GM21825 (cell line): Measurements from ENCODE around the gene SERPINB7.

Experiments used
- ATAC-seq: cut with Tn5 transposase; IDR thresholded peaks from one replicate; pipeline ENCODE4 v1.9.1; 2021; ENCODE audit warnings: mild to moderate bottlenecking, moderate library complexity; ENCODE audit not compliant: unreplicated experiment

Gene SERPINB7

DNA sequence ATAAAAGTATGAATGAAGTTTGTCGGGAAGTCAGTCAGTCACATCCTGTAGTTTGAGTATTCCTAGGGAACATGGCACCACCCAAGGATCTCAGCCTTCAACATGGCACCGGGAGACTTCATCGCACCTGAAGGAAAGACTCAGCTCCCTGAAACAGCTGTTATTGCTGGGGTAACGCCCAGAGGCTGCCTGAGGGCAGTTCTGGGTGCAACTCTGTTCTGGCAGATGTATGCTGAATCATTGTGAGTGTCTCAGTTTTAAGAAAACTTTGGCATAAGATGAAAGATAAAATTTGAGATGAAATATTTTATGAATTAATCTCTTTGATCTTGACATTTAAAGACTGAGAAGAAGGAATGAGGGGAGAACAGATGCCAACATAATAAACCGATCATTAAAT, 62.4 kb downstream of the SERPINB7 start:
- no peak for ATAC-seq

DNA sequence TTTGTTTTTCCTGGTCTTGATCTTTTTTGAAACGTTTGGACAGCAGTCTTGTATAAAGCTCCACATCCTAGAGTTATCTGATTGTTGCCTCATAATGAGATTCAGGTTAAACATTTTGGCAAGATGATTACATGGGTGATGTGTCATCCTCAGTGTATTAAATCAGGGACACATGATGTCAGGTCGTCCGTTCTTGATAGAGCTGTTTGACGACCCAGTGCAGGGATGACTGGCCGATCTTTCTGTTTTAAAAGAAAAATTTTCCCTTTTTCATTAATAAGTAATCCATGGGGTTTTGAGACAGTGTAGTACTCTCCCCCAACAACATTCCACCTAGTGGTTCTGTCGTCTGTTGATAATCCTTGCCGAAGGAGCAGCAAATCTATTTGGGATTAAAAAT, 67.8 kb downstream of the SERPINB7 start:
- ATAC-seq = no peak

DNA sequence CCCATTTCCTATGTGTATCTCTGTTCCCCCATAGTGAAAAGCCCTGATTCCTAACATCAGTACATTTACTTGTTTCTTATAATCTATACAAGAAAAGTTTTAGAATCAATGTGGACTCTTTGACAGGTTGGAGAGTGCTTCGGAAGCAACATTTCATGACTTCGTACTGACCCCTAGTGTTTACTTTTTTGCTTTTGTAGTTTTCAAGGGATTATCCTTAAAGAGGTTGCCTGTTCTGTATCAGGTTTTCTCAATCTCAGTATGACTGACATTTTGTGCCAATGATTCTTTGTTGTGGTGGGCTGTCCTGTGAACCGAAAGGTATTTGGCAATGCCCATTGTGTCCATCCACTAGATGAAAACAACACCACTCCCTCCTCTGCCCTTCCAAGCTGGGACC, 69.0 kb downstream of the SERPINB7 start:
- ATAC-seq = peak; percentile 51

DNA sequence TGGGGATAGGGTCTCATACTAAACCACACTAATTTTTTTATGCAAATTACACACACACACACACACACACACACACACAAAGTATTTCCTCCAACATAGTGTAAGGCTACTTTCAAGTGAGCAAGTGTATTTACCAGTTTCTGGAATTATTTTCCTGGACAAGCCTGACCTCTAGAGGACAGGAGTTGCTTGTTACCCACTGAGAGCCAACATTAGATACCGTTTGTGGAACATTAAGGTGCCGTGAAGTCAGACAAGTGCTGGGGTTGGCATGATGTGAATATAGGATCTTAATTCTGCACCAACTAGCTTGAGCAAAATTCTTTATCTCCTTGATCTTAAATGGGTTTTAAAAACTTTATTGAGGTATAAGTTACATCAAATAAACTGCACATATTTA, 72.9 kb downstream of the SERPINB7 start:
- peak; percentile 64 for ATAC-seq

DNA sequence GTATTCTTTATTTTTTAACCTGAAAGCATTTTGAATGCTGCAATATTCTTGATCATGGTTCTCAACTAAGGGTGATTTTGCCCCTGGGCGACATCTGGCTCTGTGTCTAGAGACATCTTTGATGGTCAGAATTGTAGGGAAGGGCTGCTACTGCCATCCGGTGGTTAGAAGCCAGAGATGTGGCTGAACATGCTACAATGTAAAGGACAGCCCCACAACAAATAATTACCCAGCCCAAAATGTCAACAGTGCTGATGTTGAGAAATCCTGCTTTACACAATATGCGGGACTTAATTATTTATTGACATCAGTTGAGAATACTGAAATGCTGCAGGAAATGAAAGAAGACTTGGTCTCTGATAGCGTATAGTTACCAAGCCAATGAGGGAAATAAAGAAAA, 74.8 kb downstream of the SERPINB7 start:
- peak; percentile 67 for ATAC-seq

DNA sequence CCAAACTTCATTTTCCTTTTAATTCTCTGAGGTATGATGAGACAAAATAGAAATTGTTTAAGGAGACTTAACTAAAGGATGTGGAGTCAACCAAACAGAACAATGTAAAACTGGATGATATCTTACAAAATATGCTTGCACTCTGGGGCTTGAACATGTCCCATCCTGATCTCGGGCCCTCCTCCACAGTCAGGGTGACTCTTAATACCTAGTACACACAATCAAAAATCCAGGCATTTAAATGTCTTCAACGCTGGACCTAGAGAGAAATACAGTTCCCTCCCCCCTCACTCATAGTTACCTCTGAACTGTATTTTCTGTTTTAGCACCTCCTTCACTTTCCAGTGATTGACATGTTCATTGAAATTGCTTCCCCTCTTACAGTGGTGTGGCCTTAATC, 75.4 kb downstream of the SERPINB7 start:
- no peak for ATAC-seq
